Measurements from ENCODE around the gene SHROOM3.

GRCh38 chr4:76511947-76512346, 76.9 kb downstream of the SHROOM3 start:
- TF ChIP-seq CTCF (IDR thresholded peaks at IDR 0.05; ENCODE audit: insufficient read depth, low read length, poor library complexity, severe bottlenecking) (no peak), EZH2phosphoT487 (conservative IDR thresholded peaks at IDR 0.05; ENCODE audit: low read length) (no peak)
